GM13977 (cell line): Measurements from ENCODE around the gene TRIM29.

Experiments used
- DNase-seq: peaks from one replicate; pipeline ENCODE4 v3.0.0; 2012; ENCODE audit warnings: low spot score
- CTCF ChIP-seq: IDR thresholded peaks from 2 replicates; pipeline ENCODE4 v1.5.1; 2012; ENCODE audit warnings: mild to moderate bottlenecking, control low read depth; ENCODE audit not compliant: insufficient read depth; ENCODE audit errors: extremely low read depth, missing control alignments
- in situ Hi-C: fragments of 300-500 bp; cut with MboI; formaldehyde crosslinking; loops from one replicate; pipeline ENCODE4 v1.12.0; 2022; ENCODE audit warnings: low sequenced_read_pairs, low pct_unique_long_range_greater_than_20kb, mixed read lengths, inconsistent platforms; ENCODE audit not compliant: unreplicated experiment

Gene TRIM29

DNA sequence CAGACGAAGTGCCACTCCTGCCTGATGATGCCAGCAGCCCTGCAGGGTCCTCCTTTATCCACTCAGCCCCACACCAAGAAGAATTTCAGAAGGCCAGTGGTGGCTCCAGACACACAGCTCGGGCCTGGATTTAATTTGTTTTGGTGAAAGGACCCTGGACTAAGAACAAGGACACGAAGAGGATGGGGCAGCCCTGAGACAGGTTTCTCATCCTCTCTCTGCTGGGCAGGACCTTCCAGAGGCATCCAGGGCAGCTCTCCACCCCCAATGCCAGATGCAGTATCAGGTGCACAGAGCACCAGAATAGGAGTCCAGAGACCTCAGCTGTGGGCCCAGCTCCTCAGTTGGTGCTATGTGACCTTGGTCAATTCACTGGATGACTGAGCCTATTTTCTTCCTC is 72.0 kb downstream of the TRIM29 start:
- TF ChIP-seq CTCF, result no peak
- in situ Hi-C loops, result no loop called here
- DNase-seq, result no peak

DNA sequence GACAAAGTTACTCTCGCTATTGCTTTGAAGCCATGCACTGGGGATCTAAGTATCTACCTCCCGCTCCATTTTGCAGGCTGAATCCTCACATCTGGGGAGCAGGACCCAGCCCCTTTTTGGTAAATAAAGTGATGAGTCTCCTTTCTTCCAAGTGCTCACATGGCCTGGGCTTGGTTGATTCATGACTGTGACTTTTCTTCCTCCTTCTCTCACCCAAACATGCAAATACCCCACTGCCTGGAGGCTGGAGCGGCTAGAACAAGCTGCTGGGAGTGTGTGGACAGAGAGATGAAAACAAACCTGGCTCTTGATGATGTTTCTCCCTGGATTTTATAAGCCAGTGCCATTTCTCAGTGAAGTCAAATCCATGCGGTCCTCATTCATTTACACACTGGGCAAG is 72.7 kb downstream of the TRIM29 start:
- in situ Hi-C loops, result no loop called here
- TF ChIP-seq CTCF, result no peak

DNA sequence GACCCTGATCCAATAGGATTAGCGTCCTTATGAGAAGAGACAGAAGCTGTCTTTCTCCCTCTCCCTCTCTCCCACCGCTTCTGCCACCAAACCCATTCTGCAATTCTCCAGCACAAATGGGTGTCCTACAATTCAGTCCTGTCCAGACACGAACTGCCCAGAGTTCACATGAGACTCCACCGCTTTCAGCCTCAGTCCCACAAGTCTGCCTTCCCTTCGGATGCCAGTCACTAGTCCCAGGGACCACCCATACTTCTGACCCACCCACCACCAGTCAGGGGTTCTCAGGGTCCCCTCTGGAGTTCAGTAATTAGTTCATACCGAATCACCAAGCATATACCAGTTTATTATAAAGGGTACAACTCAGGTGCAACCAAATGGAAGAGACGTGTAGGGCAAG is 73.6 kb downstream of the TRIM29 start:
- no peak for DNase-seq
- in situ Hi-C loops, result no loop called here
- no peak for TF ChIP-seq CTCF

More for the DNA sequence above, 72.7 kb downstream of the TRIM29 start:
- no peak for DNase-seq

DNA sequence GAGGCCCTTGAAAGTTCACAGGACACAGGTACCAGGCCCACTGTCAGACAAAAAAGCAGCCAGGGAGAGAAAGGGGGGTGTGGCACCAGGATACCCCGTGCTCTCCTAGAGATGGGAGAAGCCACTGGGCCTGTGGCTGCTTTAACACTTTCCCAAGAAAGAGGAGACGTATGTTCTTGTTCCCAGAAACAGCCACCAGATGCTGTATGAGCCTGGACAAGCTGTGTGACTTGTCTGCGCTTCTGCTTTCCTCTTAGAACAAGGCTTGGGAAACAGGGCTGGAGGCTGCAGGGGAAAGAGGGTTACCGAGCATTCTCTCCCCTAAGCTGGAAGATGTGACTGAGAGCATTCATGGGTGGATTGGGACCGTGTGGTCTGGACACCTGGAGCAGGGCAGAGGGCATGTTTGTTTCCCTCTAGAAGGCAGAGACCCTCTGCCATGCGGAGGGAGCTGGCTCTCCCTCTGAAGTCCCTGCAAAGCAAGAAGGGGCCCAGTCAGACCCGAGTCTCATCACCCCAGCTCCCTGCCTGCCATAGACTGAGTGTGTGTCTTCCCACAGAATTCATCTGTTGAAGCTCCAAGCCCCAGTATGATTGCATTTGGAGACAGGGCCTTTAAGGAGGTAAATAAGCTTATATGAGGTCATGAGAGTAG is 74.1 kb downstream of the TRIM29 start:
- no peak for TF ChIP-seq CTCF
- no peak for DNase-seq
- in situ Hi-C loops, result no loop called here

DNA sequence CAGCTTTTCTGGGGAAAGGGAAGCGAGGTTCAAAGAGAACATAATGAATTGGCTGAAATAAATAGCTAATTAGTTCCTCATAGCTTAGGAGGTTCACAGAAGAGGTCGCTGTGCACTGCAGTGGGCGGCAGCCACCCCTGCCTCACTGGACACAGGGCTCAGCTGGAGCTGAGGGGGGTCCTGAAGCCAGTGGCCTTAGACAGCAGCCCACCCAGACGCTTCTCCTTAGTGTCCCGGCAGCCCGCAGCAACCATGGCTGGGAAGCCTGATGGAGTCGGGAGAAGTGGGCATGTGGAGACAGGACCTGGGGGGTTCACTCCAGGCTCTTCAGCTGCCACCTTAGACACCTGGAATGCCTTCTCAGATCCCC is 75.4 kb downstream of the TRIM29 start:
- in situ Hi-C loops, result no loop called here
- DNase-seq, result no peak
- no peak for TF ChIP-seq CTCF

GRCh38 chr11:120061761-120062560 is 76.0 kb downstream of the TRIM29 start:
- in situ Hi-C loops, result no loop called here
- no peak for DNase-seq

More at GRCh38 chr11:120061761-120062560, 76.0 kb downstream of the TRIM29 start:
- TF ChIP-seq CTCF, result no peak
